Mesothelial cell of epicardium (in vitro differentiated cells): Measurements from ENCODE around the gene MS4A6E. TPM values are rescaled to one million over a fixed set of nuclear protein-coding genes. Genes with fewer than 3 reads are reported as not detected.

Experiments used
- DNase-seq, 2 experiments: peaks; one replicate each; pipeline ENCODE4 v3.0.0; 2021; ENCODE audit warnings: low spot score in 2 of 2; ENCODE audit not compliant: unreplicated experiment in 2 of 2
- H3K27ac Mint-ChIP-seq: 2 replicates; pipeline ENCODE4 v1.8.0; 2021; ENCODE audit warnings: mixed read lengths
- H3K27me3 Mint-ChIP-seq: 2 replicates; pipeline ENCODE4 v1.8.0; 2021; ENCODE audit warnings: low read depth, mixed read lengths
- H3K36me3 Mint-ChIP-seq: 2 replicates; pipeline ENCODE4 v1.8.0; 2021; ENCODE audit warnings: mixed read lengths
- H3K4me1 Mint-ChIP-seq: 2 replicates; pipeline ENCODE4 v1.8.0; 2021; ENCODE audit warnings: mixed read lengths
- H3K4me3 Mint-ChIP-seq: 2 replicates; pipeline ENCODE4 v1.8.0; 2021; ENCODE audit warnings: mild to moderate bottlenecking, moderate library complexity, mixed read lengths
- H3K9me3 Mint-ChIP-seq: 2 replicates; pipeline ENCODE4 v1.8.0; 2021; ENCODE audit warnings: mixed read lengths
- CTCF ChIP-seq: fragments of 200-600 bp; sonication (generic); IDR thresholded peaks from one replicate; pipeline ENCODE4 v1.5.0; 2021; ENCODE audit warnings: antibody characterized with exemption; ENCODE audit not compliant: unreplicated experiment
- total RNA-seq: library from RNA; stranded (reverse); gene quantifications from 3 replicates; pipeline ENCODE4 v1.2.1, GENCODE V29; 2021

Gene MS4A6E
- total RNA-seq, 1 donor from 2014 or later: not detected

- DNase-seq: no peak
- H3K27me3 Mint-ChIP-seq: peaks cover 6% of the 10 kb centered on the region
- TF ChIP-seq CTCF: no peak
- H3K27ac Mint-ChIP-seq: no peak overlapping the region
- H3K4me3 Mint-ChIP-seq: no peak overlapping the region
- H3K4me1 Mint-ChIP-seq: no peaks in the 10 kb centered on the region
- H3K36me3 Mint-ChIP-seq: no peaks in the 10 kb centered on the region
- H3K9me3 Mint-ChIP-seq: no peaks in the 10 kb centered on the region
These were observed 50.5 kb downstream of the MS4A6E start for GRCh38 chr11:60377401-60378136.

- no peak within 1 kb of the TSS for H3K4me3 Mint-ChIP-seq
- TF ChIP-seq CTCF: no peak
- DNase-seq: no peak
- no peaks in the 10 kb centered on the region for H3K9me3 Mint-ChIP-seq
- H3K27ac Mint-ChIP-seq: no peak within 1 kb of the TSS
- no peaks in the 10 kb centered on the region for H3K36me3 Mint-ChIP-seq
- H3K27me3 Mint-ChIP-seq: peaks cover 6% of the 10 kb centered on the region
- H3K4me1 Mint-ChIP-seq: no peaks in the 10 kb centered on the region
These were observed 51.3 kb downstream of the MS4A6E start, which contains the start of gene MS4A7 for GRCh38 chr11:60378354-60378753. Gene MS4A7, plus strand, starts transcription at chr11:60378532. Its CDS starts 4,610 bp downstream, at chr11:60383142.

DNA sequence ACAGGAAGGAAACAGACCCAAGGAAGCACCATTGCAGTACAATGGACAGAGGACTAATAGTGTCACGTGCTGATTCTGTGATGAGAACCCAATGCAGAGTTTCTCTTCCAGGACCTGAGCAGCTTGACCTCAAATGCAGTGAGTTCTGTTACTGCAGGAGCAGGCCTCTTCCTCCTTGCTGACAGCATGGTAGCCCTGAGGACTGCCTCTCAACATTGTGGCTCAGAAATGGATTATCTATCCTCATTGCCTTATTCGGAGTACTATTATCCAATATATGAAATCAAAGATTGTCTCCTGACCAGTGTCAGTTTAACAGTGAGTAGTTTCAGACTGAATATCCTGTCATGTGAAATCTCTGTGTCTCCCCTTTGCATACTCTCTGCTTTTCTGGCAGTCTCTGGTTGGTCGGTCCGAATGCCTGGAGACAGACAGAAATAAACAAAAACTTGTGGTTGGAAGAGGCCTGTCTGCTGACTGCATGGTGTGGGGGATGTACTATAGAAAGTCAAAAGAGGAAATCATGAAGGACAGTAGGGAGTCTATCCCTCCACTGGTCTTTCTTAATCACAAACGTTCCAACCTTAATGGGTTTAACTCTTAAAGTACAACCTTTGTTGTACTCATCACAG is 62.3 kb downstream of the MS4A6E start:
- Mint-ChIP-seq H3K27ac (no peak overlapping the region), H3K4me3 (no peak overlapping the region), H3K36me3 (no peaks in the 10 kb centered on the region), H3K27me3 (no peaks in the 10 kb centered on the region), H3K9me3 (no peaks in the 10 kb centered on the region), H3K4me1 (no peaks in the 10 kb centered on the region)
- no peak for DNase-seq
- no peak for TF ChIP-seq CTCF

- no peak for TF ChIP-seq CTCF
- no peaks in the 10 kb centered on the region for H3K9me3 Mint-ChIP-seq
- H3K27me3 Mint-ChIP-seq: no peaks in the 10 kb centered on the region
These were observed 63.4 kb downstream of the MS4A6E start for GRCh38 chr11:60390419-60390818.

More at GRCh38 chr11:60390419-60390818, 63.4 kb downstream of the MS4A6E start:
- Mint-ChIP-seq H3K4me1 (no peaks in the 10 kb centered on the region), H3K36me3 (no peaks in the 10 kb centered on the region), H3K27ac (no peak overlapping the region), H3K4me3 (no peak overlapping the region)
- DNase-seq: no peak

Other genes with a start within 250 kb of the MS4A6E start
- gene MS4A2, start 238.6 kb upstream of the MS4A6E start, total RNA-seq: not detected in 3 replicates
- not detected in 3 replicates for gene MS4A6A, start 144.2 kb upstream of the MS4A6E start, total RNA-seq
- gene MS4A4E, start 84.1 kb upstream of the MS4A6E start, total RNA-seq: 0.31 to 0.61 TPM in 2 of 3 replicates, not detected in the other
- gene MS4A4A, start 46.6 kb upstream of the MS4A6E start, total RNA-seq: not detected in 3 replicates
- not detected in 3 replicates for gene MS4A7, start 51.3 kb downstream of the MS4A6E start, total RNA-seq
- gene MS4A14, start 69.2 kb downstream of the MS4A6E start, total RNA-seq: not detected in 3 replicates
- not detected in 3 replicates for gene MS4A5, start 102.3 kb downstream of the MS4A6E start, total RNA-seq
- gene MS4A1, start 128.6 kb downstream of the MS4A6E start, total RNA-seq: not detected in 3 replicates
- not detected in 3 replicates for gene MS4A12, start 165.5 kb downstream of the MS4A6E start, total RNA-seq
- not detected in 3 replicates for gene MS4A13, start 188.1 kb downstream of the MS4A6E start, total RNA-seq